ENCODE results near the gene GLE1.

DNA sequence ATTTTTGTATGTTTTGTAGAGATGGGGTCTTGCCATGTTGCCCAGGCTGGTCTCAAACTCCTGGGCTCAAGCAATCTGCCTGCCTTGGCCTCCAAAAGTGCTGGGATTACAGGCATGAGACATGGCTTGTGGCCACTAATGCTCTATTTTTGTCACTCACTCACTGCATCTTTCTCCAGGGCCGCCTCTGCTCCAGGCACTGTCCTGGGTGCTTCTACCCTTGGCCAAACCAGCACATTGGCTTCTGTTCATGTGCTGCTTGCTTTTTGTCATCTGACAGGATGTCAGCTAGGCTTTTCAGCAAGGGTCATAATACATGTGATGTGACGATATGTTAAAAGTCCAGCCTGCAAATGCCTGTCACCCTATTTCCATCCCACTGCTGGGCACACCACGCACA lies 45.5 kb upstream of the GLE1 start:
- TF ChIP-seq, protein P1, sequence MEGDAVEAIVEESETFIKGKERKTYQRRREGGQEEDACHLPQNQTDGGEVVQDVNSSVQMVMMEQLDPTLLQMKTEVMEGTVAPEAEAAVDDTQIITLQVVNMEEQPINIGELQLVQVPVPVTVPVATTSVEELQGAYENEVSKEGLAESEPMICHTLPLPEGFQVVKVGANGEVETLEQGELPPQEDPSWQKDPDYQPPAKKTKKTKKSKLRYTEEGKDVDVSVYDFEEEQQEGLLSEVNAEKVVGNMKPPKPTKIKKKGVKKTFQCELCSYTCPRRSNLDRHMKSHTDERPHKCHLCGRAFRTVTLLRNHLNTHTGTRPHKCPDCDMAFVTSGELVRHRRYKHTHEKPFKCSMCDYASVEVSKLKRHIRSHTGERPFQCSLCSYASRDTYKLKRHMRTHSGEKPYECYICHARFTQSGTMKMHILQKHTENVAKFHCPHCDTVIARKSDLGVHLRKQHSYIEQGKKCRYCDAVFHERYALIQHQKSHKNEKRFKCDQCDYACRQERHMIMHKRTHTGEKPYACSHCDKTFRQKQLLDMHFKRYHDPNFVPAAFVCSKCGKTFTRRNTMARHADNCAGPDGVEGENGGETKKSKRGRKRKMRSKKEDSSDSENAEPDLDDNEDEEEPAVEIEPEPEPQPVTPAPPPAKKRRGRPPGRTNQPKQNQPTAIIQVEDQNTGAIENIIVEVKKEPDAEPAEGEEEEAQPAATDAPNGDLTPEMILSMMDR (IDR thresholded peaks at IDR 0.05; ENCODE audit: extremely low read depth in 1 of 2, insufficient read depth in 1 of 2, low read depth in 1 of 2, low read length in 2 of 2), result no peak
- TF ChIP-seq POLR2A (IDR thresholded peaks at IDR 0.05; ENCODE audit: low read depth, low read length) (no peak), POLR2AphosphoS5 (IDR thresholded peaks at IDR 0.05; ENCODE audit: insufficient read depth, low read depth, low read length) (no peak), EZH2 (IDR thresholded peaks at IDR 0.05; ENCODE audit: borderline replicate concordance, low read depth, low read length, severe bottlenecking) (no peak), JUN (IDR thresholded peaks at IDR 0.05; ENCODE audit: borderline replicate concordance, insufficient read depth, insufficient read length, low read depth) (no peak)
- TF ChIP-seq, protein P2, sequence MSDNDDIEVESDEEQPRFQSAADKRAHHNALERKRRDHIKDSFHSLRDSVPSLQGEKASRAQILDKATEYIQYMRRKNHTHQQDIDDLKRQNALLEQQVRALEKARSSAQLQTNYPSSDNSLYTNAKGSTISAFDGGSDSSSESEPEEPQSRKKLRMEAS (IDR thresholded peaks at IDR 0.05; ENCODE audit: insufficient read depth, insufficient read length), result no peak

All from endothelial cell of umbilical vein (primary cell).